Gastrocnemius medialis (tissue), 4 donors: ENCODE results near the gene FARS2.

Experiments
- POLR2A ChIP-seq, 2 donors: fragments of 450-650 bp; IDR thresholded peaks; one replicate each; pipeline ENCODE4 v1.6.1; 2017; ENCODE audit warnings: antibody characterized with exemption in 2 of 2, mild to moderate bottlenecking in 2 of 2, moderate library complexity in 2 of 2
- TF ChIP-seq, protein P1 (sequence below), 5 experiments: fragments of 450-650 bp in 3 of 5; fragments of 200-600 bp in 2 of 5; sonication (generic) in 2 of 5; IDR thresholded peaks in 4 of 5; conservative IDR thresholded peaks in 1 of 5; 1 replicate in 4 of 5; 2 replicates in 1 of 5; pipeline ENCODE4 v1.5.1; 2016 to 2019; ENCODE audit warnings: antibody characterized with exemption in 5 of 5, mild to moderate bottlenecking in 3 of 5, moderate library complexity in 3 of 5

DNA sequence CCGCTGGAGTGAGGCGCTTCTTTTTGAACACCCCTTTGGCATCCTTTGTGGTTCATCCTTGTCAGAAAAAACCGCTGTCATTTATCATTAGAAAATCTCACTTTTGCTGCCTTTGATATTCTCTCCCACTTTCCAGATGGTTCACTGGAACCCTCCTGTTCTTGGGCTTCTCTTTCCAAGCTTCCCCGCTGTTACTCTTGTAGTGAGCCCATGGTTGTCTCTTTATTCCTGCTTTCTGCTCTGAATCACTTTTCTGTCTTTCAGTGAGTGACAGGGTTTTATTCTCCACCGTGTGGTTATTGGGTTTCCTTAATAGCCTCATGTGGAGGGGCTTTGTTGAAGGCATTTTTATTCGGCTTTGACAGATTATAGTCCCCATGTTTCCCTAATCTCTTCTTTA lies 117.0 kb downstream of the FARS2 start:
- TF ChIP-seq POLR2A (IDR thresholded peaks at IDR 0.05) = no peak
- TF ChIP-seq, protein P1, sequence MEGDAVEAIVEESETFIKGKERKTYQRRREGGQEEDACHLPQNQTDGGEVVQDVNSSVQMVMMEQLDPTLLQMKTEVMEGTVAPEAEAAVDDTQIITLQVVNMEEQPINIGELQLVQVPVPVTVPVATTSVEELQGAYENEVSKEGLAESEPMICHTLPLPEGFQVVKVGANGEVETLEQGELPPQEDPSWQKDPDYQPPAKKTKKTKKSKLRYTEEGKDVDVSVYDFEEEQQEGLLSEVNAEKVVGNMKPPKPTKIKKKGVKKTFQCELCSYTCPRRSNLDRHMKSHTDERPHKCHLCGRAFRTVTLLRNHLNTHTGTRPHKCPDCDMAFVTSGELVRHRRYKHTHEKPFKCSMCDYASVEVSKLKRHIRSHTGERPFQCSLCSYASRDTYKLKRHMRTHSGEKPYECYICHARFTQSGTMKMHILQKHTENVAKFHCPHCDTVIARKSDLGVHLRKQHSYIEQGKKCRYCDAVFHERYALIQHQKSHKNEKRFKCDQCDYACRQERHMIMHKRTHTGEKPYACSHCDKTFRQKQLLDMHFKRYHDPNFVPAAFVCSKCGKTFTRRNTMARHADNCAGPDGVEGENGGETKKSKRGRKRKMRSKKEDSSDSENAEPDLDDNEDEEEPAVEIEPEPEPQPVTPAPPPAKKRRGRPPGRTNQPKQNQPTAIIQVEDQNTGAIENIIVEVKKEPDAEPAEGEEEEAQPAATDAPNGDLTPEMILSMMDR (IDR thresholded peaks at IDR 0.05 in 4 of 5, conservative IDR thresholded peaks at IDR 0.05 in 1 of 5) = no peak
